HepG2 (cell line): ENCODE results near the gene ACOT6. TPM values are rescaled to one million over a fixed set of nuclear protein-coding genes. Genes with fewer than 3 reads are reported as not detected.
A peak's percentile ranks its signal among the peaks of the same experiment; 100 is the strongest.

Experiments
- GPN1 ChIP-seq: sonication (generic); formaldehyde crosslinking; IDR thresholded peaks from 2 replicates; pipeline ENCODE4 v1.5.1; 2020; ENCODE audit warnings: missing genetic modification reagents, borderline replicate concordance
- HDAC1 ChIP-seq: sonication (generic); formaldehyde crosslinking; IDR thresholded peaks from 2 replicates; pipeline ENCODE4 v1.5.1; 2020; ENCODE audit warnings: mild to moderate bottlenecking, missing genetic modification reagents
- ISL2 ChIP-seq: sonication (generic); formaldehyde crosslinking; IDR thresholded peaks from 2 replicates; pipeline ENCODE4 v1.5.0; 2020; ENCODE audit warnings: missing genetic modification reagents
- KDM5B ChIP-seq: sonication (generic); formaldehyde crosslinking; IDR thresholded peaks from 2 replicates; pipeline ENCODE4 v1.4.0; 2020; ENCODE audit warnings: missing genetic modification reagents, mild to moderate bottlenecking, borderline replicate concordance
- KLF16 ChIP-seq, 2 experiments: sonication (generic) in 1 of 2; formaldehyde crosslinking in 1 of 2; IDR thresholded peaks; 2 replicates each; pipeline versions ENCODE4 v1.6.1 to v1.8.0; 2016 to 2023; ENCODE audit warnings: missing genetic modification reagents in 2 of 2, missing compliant biosample characterization in 1 of 2
- KMT2A ChIP-seq: sonication (generic); formaldehyde crosslinking; IDR thresholded peaks from 2 replicates; pipeline ENCODE4 v1.4.0; 2020; ENCODE audit warnings: missing genetic modification reagents
- KMT2B ChIP-seq: IDR thresholded peaks from 2 replicates; pipeline ENCODE4 v1.6.1; 2016; ENCODE audit warnings: missing genetic modification reagents, missing compliant biosample characterization
- MYNN ChIP-seq: sonication (generic); formaldehyde crosslinking; IDR thresholded peaks from 2 replicates; pipeline ENCODE4 v1.4.0; 2020; ENCODE audit warnings: mild to moderate bottlenecking, low read depth, missing genetic modification reagents
- NAIF1 ChIP-seq: sonication (generic); formaldehyde crosslinking; IDR thresholded peaks from 2 replicates; pipeline ENCODE4 v1.5.0; 2020; ENCODE audit warnings: mild to moderate bottlenecking, missing genetic modification reagents, borderline replicate concordance
- NR2F6 ChIP-seq, 2 experiments: IDR thresholded peaks; 2 replicates each; pipeline ENCODE4 v1.6.1; 2016; ENCODE audit warnings: antibody characterized with exemption in 1 of 2, mild to moderate bottlenecking in 1 of 2
- REXO4 ChIP-seq: sonication (generic); formaldehyde crosslinking; IDR thresholded peaks from 2 replicates; pipeline ENCODE4 v1.8.0; 2022; ENCODE audit warnings: missing genetic modification reagents, mild to moderate bottlenecking, borderline replicate concordance
- SIN3A ChIP-seq: IDR thresholded peaks from 2 replicates; pipeline ENCODE4 v1.6.1; 2011; ENCODE audit warnings: low read depth, mild to moderate bottlenecking, control low read depth, low read length, borderline replicate concordance
- SMYD3 ChIP-seq: sonication (generic); formaldehyde crosslinking; IDR thresholded peaks from 2 replicates; pipeline ENCODE4 v1.8.1; 2023; ENCODE audit warnings: mild to moderate bottlenecking, missing genetic modification reagents
- TCF7 ChIP-seq: sonication (generic); IDR thresholded peaks from 2 replicates; pipeline ENCODE4 v1.6.1; 2016; ENCODE audit warnings: antibody characterized with exemption, low read depth
- ZNF253 ChIP-seq: sonication (generic); formaldehyde crosslinking; IDR thresholded peaks from 2 replicates; pipeline ENCODE4 v1.8.0; 2022; ENCODE audit warnings: mild to moderate bottlenecking, missing genetic modification reagents, borderline replicate concordance
- ZNF274 ChIP-seq: sonication (generic); formaldehyde crosslinking; IDR thresholded peaks from 2 replicates; pipeline ENCODE4 v1.5.1; 2020; ENCODE audit warnings: mild to moderate bottlenecking, missing genetic modification reagents
- ZNF546 ChIP-seq: sonication (generic); formaldehyde crosslinking; conservative IDR thresholded peaks from 2 replicates; pipeline ENCODE4 v1.8.1; 2023; ENCODE audit warnings: mild to moderate bottlenecking, missing genetic modification reagents
- ZNF772 ChIP-seq: sonication (generic); formaldehyde crosslinking; IDR thresholded peaks from 2 replicates; pipeline ENCODE4 v1.5.0; 2020; ENCODE audit warnings: mild to moderate bottlenecking, missing genetic modification reagents
- polyA plus RNA-seq, 8 experiments: library from polyadenylated mRNA; depleted of rRNA in 3 of 8; stranded (reverse) in 7 of 8; unstranded in 1 of 8; fragments of >200 nt; fragmentation: Illumina TruSeq in 4 of 8; extraction: Trizol in 4 of 8; gene quantifications; 2 replicates each; pipeline versions ENCODE4 v1.2.1 to v1.2.3, GENCODE V29; 2011 to 2016; ENCODE audit warnings: low read depth in 4 of 8, missing spikeins in 1 of 8, mixed read lengths in 1 of 8; ENCODE audit not compliant: insufficient read depth in 1 of 8
- total RNA-seq, 5 experiments: library from RNA; depleted of rRNA; stranded (reverse); fragments of >200 nt; fragmentation: Illumina TruSeq; extraction: Trizol; gene quantifications; 2 replicates each; pipeline ENCODE4 v1.2.3, GENCODE V29; 2016; ENCODE audit warnings: low read depth in 1 of 5
- TF ChIP-seq, protein P1 (sequence below): sonication (generic); formaldehyde crosslinking; conservative IDR thresholded peaks from 2 replicates; pipeline ENCODE4 v1.4.0; 2020; ENCODE audit warnings: missing genetic modification reagents
- TF ChIP-seq, protein P2 (sequence below): sonication (generic); formaldehyde crosslinking; IDR thresholded peaks from 2 replicates; pipeline ENCODE4 v1.4.0; 2020; ENCODE audit warnings: missing genetic modification reagents
- TF ChIP-seq, protein P3 (sequence below): IDR thresholded peaks from 2 replicates; pipeline ENCODE4 v1.6.1; 2016; ENCODE audit warnings: missing compliant biosample characterization, missing genetic modification reagents, borderline replicate concordance
- TF ChIP-seq, protein P4 (sequence below): IDR thresholded peaks from 2 replicates; pipeline ENCODE4 v1.6.1; 2016
- TF ChIP-seq, protein P5 (sequence below), 2 experiments: sonication (generic) in 1 of 2; formaldehyde crosslinking in 1 of 2; IDR thresholded peaks; 2 replicates each; pipeline versions ENCODE4 v1.4.0 to v1.6.1; 2018 to 2020; ENCODE audit warnings: missing genetic modification reagents in 2 of 2, borderline replicate concordance in 1 of 2, low read depth in 1 of 2, mild to moderate bottlenecking in 1 of 2, missing biosample characterization in 1 of 2

The ACOT6 gene
- total and polyA plus RNA-seq, 2 of the 13 experiments (the other 11 are each of a cell fraction or from before 2014, with no cell fraction given), result 0.15 to 0.27 TPM

DNA sequence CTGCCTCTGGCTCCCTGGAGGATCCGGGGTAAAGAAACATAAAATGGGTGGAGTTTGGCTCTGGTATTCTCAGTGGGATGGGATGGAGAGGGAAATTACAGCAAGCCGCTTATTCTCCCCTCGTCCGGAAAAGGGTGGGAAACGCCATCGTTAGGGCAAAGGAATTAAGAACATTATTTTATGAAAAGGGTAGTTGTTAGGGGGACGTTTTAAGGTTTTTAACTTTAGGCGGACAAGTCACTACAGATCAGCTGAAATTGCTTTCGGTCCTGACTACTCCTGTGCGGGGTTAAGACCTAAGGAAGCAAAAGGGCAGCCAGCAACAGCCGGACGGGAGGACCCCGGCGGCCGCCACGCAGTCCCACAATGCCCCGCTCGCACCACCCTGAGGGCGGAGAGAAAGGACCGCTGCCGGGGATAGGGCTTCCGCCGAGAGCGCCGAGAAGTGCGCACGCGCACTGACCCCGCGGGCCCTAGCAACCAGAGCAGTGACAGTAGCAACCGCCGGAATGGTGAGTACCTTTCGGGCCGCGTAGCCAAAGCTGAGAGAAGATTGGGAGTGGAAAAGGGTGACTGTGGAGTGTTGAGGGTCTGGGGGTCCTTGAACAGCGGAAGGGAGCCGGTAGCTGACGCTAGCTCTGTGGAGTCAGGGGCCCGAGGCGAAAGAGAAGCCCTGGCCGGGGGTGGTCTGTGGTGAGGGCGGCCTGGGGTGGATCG is 32.4 kb downstream of the ACOT6 start, which contains the start of gene DNAL1 (continued):
- TF ChIP-seq SIN3A, result peak; percentile 81; the same call in 1 of the 2 replicates
- TF ChIP-seq, protein P1, sequence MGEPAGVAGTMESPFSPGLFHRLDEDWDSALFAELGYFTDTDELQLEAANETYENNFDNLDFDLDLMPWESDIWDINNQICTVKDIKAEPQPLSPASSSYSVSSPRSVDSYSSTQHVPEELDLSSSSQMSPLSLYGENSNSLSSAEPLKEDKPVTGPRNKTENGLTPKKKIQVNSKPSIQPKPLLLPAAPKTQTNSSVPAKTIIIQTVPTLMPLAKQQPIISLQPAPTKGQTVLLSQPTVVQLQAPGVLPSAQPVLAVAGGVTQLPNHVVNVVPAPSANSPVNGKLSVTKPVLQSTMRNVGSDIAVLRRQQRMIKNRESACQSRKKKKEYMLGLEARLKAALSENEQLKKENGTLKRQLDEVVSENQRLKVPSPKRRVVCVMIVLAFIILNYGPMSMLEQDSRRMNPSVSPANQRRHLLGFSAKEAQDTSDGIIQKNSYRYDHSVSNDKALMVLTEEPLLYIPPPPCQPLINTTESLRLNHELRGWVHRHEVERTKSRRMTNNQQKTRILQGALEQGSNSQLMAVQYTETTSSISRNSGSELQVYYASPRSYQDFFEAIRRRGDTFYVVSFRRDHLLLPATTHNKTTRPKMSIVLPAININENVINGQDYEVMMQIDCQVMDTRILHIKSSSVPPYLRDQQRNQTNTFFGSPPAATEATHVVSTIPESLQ (CRISPR knock-in tag), result no peak
- no peak for TF ChIP-seq ISL2 (CRISPR knock-in tag)
- TF ChIP-seq KMT2B (CRISPR knock-in tag), result peak; percentile 83
- no peak for TF ChIP-seq SMYD3 (CRISPR knock-in tag)
- TF ChIP-seq TCF7, result no peak
- TF ChIP-seq, protein P2, sequence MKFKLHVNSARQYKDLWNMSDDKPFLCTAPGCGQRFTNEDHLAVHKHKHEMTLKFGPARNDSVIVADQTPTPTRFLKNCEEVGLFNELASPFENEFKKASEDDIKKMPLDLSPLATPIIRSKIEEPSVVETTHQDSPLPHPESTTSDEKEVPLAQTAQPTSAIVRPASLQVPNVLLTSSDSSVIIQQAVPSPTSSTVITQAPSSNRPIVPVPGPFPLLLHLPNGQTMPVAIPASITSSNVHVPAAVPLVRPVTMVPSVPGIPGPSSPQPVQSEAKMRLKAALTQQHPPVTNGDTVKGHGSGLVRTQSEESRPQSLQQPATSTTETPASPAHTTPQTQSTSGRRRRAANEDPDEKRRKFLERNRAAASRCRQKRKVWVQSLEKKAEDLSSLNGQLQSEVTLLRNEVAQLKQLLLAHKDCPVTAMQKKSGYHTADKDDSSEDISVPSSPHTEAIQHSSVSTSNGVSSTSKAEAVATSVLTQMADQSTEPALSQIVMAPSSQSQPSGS (CRISPR knock-in tag), result no peak
- TF ChIP-seq REXO4 (CRISPR knock-in tag), result no peak
- TF ChIP-seq MYNN (CRISPR knock-in tag), result no peak
- TF ChIP-seq NR2F6 (IDR thresholded peaks at IDR 0.05), result no peak
- TF ChIP-seq NR2F6 (CRISPR knock-in tag; IDR thresholded peaks at IDR 0.05), result peak; percentile 53
- TF ChIP-seq, protein P3, sequence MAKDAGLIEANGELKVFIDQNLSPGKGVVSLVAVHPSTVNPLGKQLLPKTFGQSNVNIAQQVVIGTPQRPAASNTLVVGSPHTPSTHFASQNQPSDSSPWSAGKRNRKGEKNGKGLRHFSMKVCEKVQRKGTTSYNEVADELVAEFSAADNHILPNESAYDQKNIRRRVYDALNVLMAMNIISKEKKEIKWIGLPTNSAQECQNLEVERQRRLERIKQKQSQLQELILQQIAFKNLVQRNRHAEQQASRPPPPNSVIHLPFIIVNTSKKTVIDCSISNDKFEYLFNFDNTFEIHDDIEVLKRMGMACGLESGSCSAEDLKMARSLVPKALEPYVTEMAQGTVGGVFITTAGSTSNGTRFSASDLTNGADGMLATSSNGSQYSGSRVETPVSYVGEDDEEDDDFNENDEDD (CRISPR knock-in tag), result peak; percentile 39; the same call in 1 of the 2 replicates
- no peak for TF ChIP-seq ZNF253
- TF ChIP-seq KMT2A (CRISPR knock-in tag), result no peak
- TF ChIP-seq HDAC1 (CRISPR knock-in tag), result peak; percentile 80
- peak; percentile 60 for TF ChIP-seq ZNF274 (CRISPR knock-in tag)
- TF ChIP-seq, protein P4, sequence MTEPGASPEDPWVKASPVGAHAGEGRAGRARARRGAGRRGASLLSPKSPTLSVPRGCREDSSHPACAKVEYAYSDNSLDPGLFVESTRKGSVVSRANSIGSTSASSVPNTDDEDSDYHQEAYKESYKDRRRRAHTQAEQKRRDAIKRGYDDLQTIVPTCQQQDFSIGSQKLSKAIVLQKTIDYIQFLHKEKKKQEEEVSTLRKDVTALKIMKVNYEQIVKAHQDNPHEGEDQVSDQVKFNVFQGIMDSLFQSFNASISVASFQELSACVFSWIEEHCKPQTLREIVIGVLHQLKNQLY, result 0 out of 2 replicates have a peak, but pooled peaks have one; percentile 15
- no peak for TF ChIP-seq ZNF772 (CRISPR knock-in tag)
- TF ChIP-seq GPN1, result no peak
- TF ChIP-seq NAIF1 (CRISPR knock-in tag), result peak; percentile 85; the same call in 1 of the 2 replicates
- peak in 1 of 2 experiments; percentile 71; a peak in 1 of 4 replicates for TF ChIP-seq KLF16 (CRISPR knock-in tag; IDR thresholded peaks at IDR 0.05)
- TF ChIP-seq KDM5B, result 0 out of 2 replicates have a peak, but pooled peaks have one; percentile 20
- TF ChIP-seq ZNF546 (CRISPR knock-in tag), result no peak
- TF ChIP-seq, protein P5, sequence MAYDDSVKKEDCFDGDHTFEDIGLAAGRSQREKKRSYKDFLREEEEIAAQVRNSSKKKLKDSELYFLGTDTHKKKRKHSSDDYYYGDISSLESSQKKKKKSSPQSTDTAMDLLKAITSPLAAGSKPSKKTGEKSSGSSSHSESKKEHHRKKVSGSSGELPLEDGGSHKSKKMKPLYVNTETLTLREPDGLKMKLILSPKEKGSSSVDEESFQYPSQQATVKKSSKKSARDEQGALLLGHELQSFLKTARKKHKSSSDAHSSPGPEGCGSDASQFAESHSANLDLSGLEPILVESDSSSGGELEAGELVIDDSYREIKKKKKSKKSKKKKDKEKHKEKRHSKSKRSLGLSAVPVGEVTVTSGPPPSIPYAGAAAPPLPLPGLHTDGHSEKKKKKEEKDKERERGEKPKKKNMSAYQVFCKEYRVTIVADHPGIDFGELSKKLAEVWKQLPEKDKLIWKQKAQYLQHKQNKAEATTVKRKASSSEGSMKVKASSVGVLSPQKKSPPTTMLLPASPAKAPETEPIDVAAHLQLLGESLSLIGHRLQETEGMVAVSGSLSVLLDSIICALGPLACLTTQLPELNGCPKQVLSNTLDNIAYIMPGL (CRISPR knock-in tag; IDR thresholded peaks at IDR 0.05; ENCODE audit: borderline replicate concordance in 1 of 2, low read depth in 1 of 2), result peak in 1 of 2 experiments; percentile 44; a peak in 1 of 4 replicates
